CD14-positive monocyte (primary cell): ENCODE measurements around the gene UBE2J1. TPM values are rescaled to one million over a fixed set of nuclear protein-coding genes. Genes with fewer than 3 reads are reported as not detected.

Source experiments
- DNase-seq, 3 donors: peaks; one replicate each; pipeline ENCODE4 v3.0.0-alpha.2; 2011 to 2022
- H2AFZ ChIP-seq: 2 replicates; pipeline ENCODE4 v1.6.0; 2012; ENCODE audit warnings: mild to moderate bottlenecking, low read depth, low read length, inconsistent platforms; ENCODE audit not compliant: insufficient read depth, poor library complexity, severe bottlenecking
- H3K27ac ChIP-seq, 2 donors: 1 replicate in 1 of 2; 2 replicates in 1 of 2; pipeline ENCODE4 v1.5.1; 2012 to 2013; ENCODE audit warnings: low read length in 2 of 2, control low read depth in 1 of 2, inconsistent platforms in 1 of 2, low read depth in 1 of 2, mild to moderate bottlenecking in 1 of 2
- H3K27me3 ChIP-seq, 2 donors: one replicate each; pipeline versions ENCODE4 v1.6.0 to v1.6.1; 2011 to 2013; ENCODE audit warnings: low read length in 2 of 2; ENCODE audit not compliant: control insufficient read depth in 2 of 2, insufficient read depth in 2 of 2
- H3K36me3 ChIP-seq, 2 donors: replicated peaks in 1 of 2; 1 replicate in 1 of 2; 2 replicates in 1 of 2; pipeline versions ENCODE4 v1.5.1 to v1.6.1; 2012 to 2013; ENCODE audit warnings: low read length in 2 of 2, control low read depth in 1 of 2, inconsistent platforms in 1 of 2, mild to moderate bottlenecking in 1 of 2; ENCODE audit not compliant: insufficient read depth in 2 of 2, control insufficient read depth in 1 of 2
- H3K4me1 ChIP-seq, 2 donors: 1 replicate in 1 of 2; 2 replicates in 1 of 2; pipeline versions ENCODE4 v1.5.1 to v1.6.1; 2012 to 2013; ENCODE audit warnings: low read length in 2 of 2, control low read depth in 1 of 2, inconsistent platforms in 1 of 2, mild to moderate bottlenecking in 1 of 2, moderate library complexity in 1 of 2; ENCODE audit not compliant: insufficient read depth in 2 of 2, control insufficient read depth in 1 of 2
- H3K4me2 ChIP-seq: replicated peaks from 2 replicates; pipeline ENCODE3; 2012; ENCODE audit warnings: low read length, moderate library complexity, mild to moderate bottlenecking; ENCODE audit not compliant: poor library complexity, severe bottlenecking; ENCODE audit errors: extremely low read depth
- H3K4me3 ChIP-seq, 3 experiments: fragments of 200-600 bp in 1 of 3; sonication (generic) in 1 of 3; replicated peaks in 1 of 3; 1 replicate in 2 of 3; 2 replicates in 1 of 3; pipeline ENCODE4 v1.5.1; 2011 to 2013; ENCODE audit warnings: low read length in 3 of 3, mild to moderate bottlenecking in 3 of 3, control low read depth in 2 of 3, low read depth in 2 of 3, inconsistent platforms in 1 of 3, moderate library complexity in 1 of 3
- H3K79me2 ChIP-seq: 2 replicates; pipeline ENCODE4 v1.6.0; 2012; ENCODE audit warnings: mild to moderate bottlenecking, control low read depth, inconsistent platforms, low read length, moderate library complexity; ENCODE audit not compliant: insufficient read depth
- H3K9ac ChIP-seq: 2 replicates; pipeline ENCODE4 v1.6.0; 2017; ENCODE audit warnings: low read length, mild to moderate bottlenecking; ENCODE audit not compliant: insufficient read depth, poor library complexity, severe bottlenecking
- H3K9me3 ChIP-seq, 2 donors: replicated peaks in 1 of 2; 1 replicate in 1 of 2; 2 replicates in 1 of 2; pipeline versions ENCODE4 v1.5.1 to v1.6.1; 2012 to 2013; ENCODE audit warnings: low read length in 2 of 2, control low read depth in 1 of 2; ENCODE audit not compliant: control insufficient read depth in 1 of 2, insufficient read depth in 1 of 2
- H4K20me1 ChIP-seq: 2 replicates; pipeline ENCODE4 v1.6.0; 2012; ENCODE audit warnings: mild to moderate bottlenecking, low read length, control low read depth, moderate library complexity; ENCODE audit not compliant: insufficient read depth
- H3K27ac Mint-ChIP-seq, 7 donors: one replicate each; pipeline ENCODE4 v1.8.0; 2020; ENCODE audit warnings: mild to moderate bottlenecking in 7 of 7, mixed read lengths in 7 of 7, moderate library complexity in 6 of 7, inconsistent platforms in 2 of 7
- H3K27me3 Mint-ChIP-seq, 3 donors: one replicate each; pipeline ENCODE4 v1.8.0; 2021 to 2022; ENCODE audit warnings: low read depth in 3 of 3, mild to moderate bottlenecking in 3 of 3, mixed read lengths in 3 of 3, moderate library complexity in 3 of 3, inconsistent platforms in 1 of 3
- H3K36me3 Mint-ChIP-seq, 2 donors: one replicate each; pipeline ENCODE4 v1.8.0; 2020; ENCODE audit warnings: mixed read lengths in 2 of 2, inconsistent platforms in 1 of 2, mild to moderate bottlenecking in 1 of 2
- H3K4me1 Mint-ChIP-seq: one replicate; pipeline ENCODE4 v1.8.0; 2020; ENCODE audit warnings: mild to moderate bottlenecking, mixed read lengths
- H3K4me3 Mint-ChIP-seq, 2 donors: one replicate each; pipeline ENCODE4 v1.8.0; 2020; ENCODE audit warnings: mild to moderate bottlenecking in 2 of 2, mixed read lengths in 2 of 2, moderate library complexity in 1 of 2
- H3K9me3 Mint-ChIP-seq, 7 donors: one replicate each; pipeline ENCODE4 v1.8.0; 2020 to 2022; ENCODE audit warnings: mixed read lengths in 7 of 7, mild to moderate bottlenecking in 6 of 7, moderate library complexity in 6 of 7, inconsistent platforms in 2 of 7
- CTCF ChIP-seq: fragments of 200-600 bp; IDR thresholded peaks from one replicate; pipeline ENCODE4 v1.8.0; 2022; ENCODE audit warnings: antibody characterized with exemption, mild to moderate bottlenecking
- WGBS: methylation state at CpG from one replicate; pipeline ENCODE4 v1.1.5; 2013; ENCODE audit warnings: missing lambda C conversion rate; ENCODE audit not compliant: insufficient coverage; 5-methylcytosine and 5-hydroxymethylcytosine counted together
- intact Hi-C, 2 donors: fragments of 100-400 bp; cut with micrococcal nuclease; formaldehyde crosslinking; loops; one replicate each; pipeline versions ENCODE4 v1.15.0 to v1.15.1; 2023
- polyA plus RNA-seq, 3 donors: library from polyadenylated mRNA; depleted of rRNA in 1 of 3; unstranded in 2 of 3; stranded (reverse) in 1 of 3; fragments of 300-500 nt in 2 of 3; fragments of >200 nt in 1 of 3; fragmentation: Illumina TruSeq in 2 of 3; gene quantifications; 1 replicate in 2 of 3; 2 replicates in 1 of 3; pipeline ENCODE4 v1.2.3, GENCODE V29; 2012 to 2021

UBE2J1 gene
- polyA plus RNA-seq, 3 donors: 44.8 to 80.5 (median 66.1) TPM

DNA sequence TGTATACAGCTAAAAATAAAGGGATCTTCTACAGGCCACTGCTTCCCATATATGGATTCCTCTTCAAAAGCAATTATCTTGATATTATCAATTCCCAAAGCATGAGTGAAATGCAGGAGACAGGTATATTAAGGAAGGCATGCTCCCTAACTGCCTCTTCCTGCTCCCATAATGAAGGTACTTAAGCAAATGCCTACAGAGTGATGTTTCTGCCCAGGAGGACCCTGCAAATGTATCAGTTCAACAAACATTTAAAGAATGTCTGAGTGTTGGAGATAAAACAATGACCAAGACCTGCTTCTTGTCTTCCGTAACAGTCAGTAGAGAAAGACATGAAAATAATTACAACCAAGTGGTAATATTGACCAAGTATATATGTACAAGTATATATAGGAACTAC is 4.2 kb downstream of the UBE2J1 start:
- H3K9ac ChIP-seq: no peak overlapping the region
- H3K36me3 ChIP-seq: peaks cover 0 to 10% of the 10 kb centered on the region in 2 donors
- TF ChIP-seq CTCF: no peak
- Mint-ChIP-seq H3K4me1 (peaks cover 58% of the 10 kb centered on the region), H3K9me3 (no peaks in the 10 kb centered on the region), H3K27me3 (peaks cover 0 to 4% (median 0%) of the 10 kb centered on the region in 3 donors), H3K4me3 (no peak overlapping the region), H3K36me3 (peaks cover 9 to 23% of the 10 kb centered on the region in 2 donors), H3K27ac (peak overlapping the region in 3 of 7 donors; percentile 9 to 68 (median 12))
- peak overlapping the region; percentile 25 for H3K4me2 ChIP-seq
- DNase-seq: no peak
- peaks cover 94% of the 10 kb centered on the region for H3K79me2 ChIP-seq
- H3K27ac ChIP-seq: no peak overlapping the region
- no peaks in the 10 kb centered on the region for H3K27me3 ChIP-seq
- no peaks in the 10 kb centered on the region for H3K9me3 ChIP-seq
- WGBS: no CpG with 5 or more reads among the region's 1 CpG
- intact Hi-C loops: loop anchor here in 1 of 2 donors (10.0 kb wide), 1 partner anchor 756 kb away; no protein-coding TSS in a partner anchor
- peak overlapping the region in 1 of 3 experiments; percentile 100 for H3K4me3 ChIP-seq
- no peak overlapping the region for H2AFZ ChIP-seq
- peaks cover 83% of the 10 kb centered on the region for H4K20me1 ChIP-seq
- H3K4me1 ChIP-seq: peaks cover 35 to 65% of the 10 kb centered on the region in 2 donors

DNA sequence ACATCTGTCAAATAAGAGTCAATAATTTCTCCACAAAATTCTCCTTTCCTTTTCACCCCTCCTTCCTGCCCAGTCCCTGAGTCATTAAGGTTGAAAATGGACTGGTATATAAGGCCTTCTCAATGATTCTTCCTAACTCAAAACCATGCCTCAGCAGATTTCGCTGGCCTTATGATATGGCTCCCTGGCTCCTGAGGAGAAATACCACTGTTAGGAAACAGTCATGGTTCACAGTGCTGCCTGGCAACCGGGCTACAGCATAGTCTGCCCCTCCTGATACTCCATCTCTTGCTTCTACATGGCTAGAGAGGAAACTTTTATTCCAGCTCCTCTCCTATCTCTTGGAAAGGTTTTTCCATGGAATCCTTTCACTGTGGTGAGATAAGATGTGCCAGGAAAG is 4.7 kb downstream of the UBE2J1 start:
- peaks cover 0 to 4% (median 0%) of the 10 kb centered on the region in 3 donors for H3K27me3 Mint-ChIP-seq
- peaks cover 94% of the 10 kb centered on the region for H3K79me2 ChIP-seq
- peaks cover 0 to 12% of the 10 kb centered on the region in 2 donors for H3K36me3 ChIP-seq
- peak overlapping the region; percentile 25 for H3K4me2 ChIP-seq
- H3K4me1 ChIP-seq: peaks cover 32 to 59% of the 10 kb centered on the region in 2 donors
- peak in 1 of 3 donors; percentile 64 for DNase-seq
- WGBS: no CpG with 5 or more reads among the region's 2 CpGs
- H2AFZ ChIP-seq: no peak overlapping the region
- no peak overlapping the region for H3K9ac ChIP-seq
- peak overlapping the region in 5 of 7 donors; percentile 52 to 68 (median 63) for H3K27ac Mint-ChIP-seq
- no peaks in the 10 kb centered on the region for H3K9me3 Mint-ChIP-seq
- intact Hi-C loops: loop anchor here in 1 of 2 donors (10.0 kb wide), 1 partner anchor 757 kb away; no protein-coding TSS in a partner anchor
- peaks cover 56% of the 10 kb centered on the region for H3K4me1 Mint-ChIP-seq
- peaks cover 88% of the 10 kb centered on the region for H4K20me1 ChIP-seq
- H3K4me3 Mint-ChIP-seq: peak overlapping the region; percentile 8 to 30
- no peak for TF ChIP-seq CTCF
- no peak overlapping the region for H3K27ac ChIP-seq
- H3K9me3 ChIP-seq: no peaks in the 10 kb centered on the region
- H3K4me3 ChIP-seq: peak overlapping the region in 1 of 3 experiments; percentile 100
- no peaks in the 10 kb centered on the region for H3K27me3 ChIP-seq
- H3K36me3 Mint-ChIP-seq: peaks cover 10 to 24% of the 10 kb centered on the region in 2 donors
